MCF 10A (cell line): ENCODE measurements around the gene THAP2. TPM values are rescaled to one million over a fixed set of nuclear protein-coding genes. Genes with fewer than 3 reads are reported as not detected.
"Not testable (repeated sequence)": the region's sequence is repeated elsewhere in the genome, so short reads cannot be mapped to it uniquely, and the experiment has no call there.

Experiments used
- BruUV-seq: library from RNA; stranded (reverse); fragments of 400-500 nt; replicated peaks from 2 replicates; lab custom pipeline; 2021; lab: Mats Ljungman, UMichigan
- CTCF ChIA-PET: fragments of 300-600 bp; sonication (Branson Sonifier 250); formaldehyde crosslinking; extraction: SDS; loops from one replicate; lab custom pipeline; 2021; ENCODE audit warnings: antibody characterized with exemption, inconsistent platforms; lab: Yijun Ruan, JAX
- POLR2A ChIA-PET: fragments of 300-600, 350-650 bp; sonication (Branson Sonifier 250); formaldehyde crosslinking; extraction: SDS; loops from one replicate; lab custom pipeline; 2020; ENCODE audit warnings: antibody characterized with exemption, inconsistent platforms; lab: Yijun Ruan, JAX
- DNase-seq: peaks from one replicate; pipeline ENCODE4 v3.0.0-alpha.2; 2018; ENCODE audit not compliant: unreplicated experiment
- H3K27ac Mint-ChIP-seq: one replicate; pipeline ENCODE4 v1.8.0; 2022; ENCODE audit warnings: mild to moderate bottlenecking, low read depth, mixed read lengths; ENCODE audit not compliant: unreplicated experiment
- H3K27me3 Mint-ChIP-seq: one replicate; pipeline ENCODE4 v1.8.0; 2022; ENCODE audit warnings: mixed read lengths; ENCODE audit not compliant: insufficient read depth, unreplicated experiment
- H3K36me3 Mint-ChIP-seq: one replicate; pipeline ENCODE4 v1.8.0; 2022; ENCODE audit warnings: mild to moderate bottlenecking, moderate library complexity, mixed read lengths; ENCODE audit not compliant: insufficient read depth, unreplicated experiment
- H3K4me1 Mint-ChIP-seq: one replicate; pipeline ENCODE4 v1.8.0; 2022; ENCODE audit warnings: mixed read lengths; ENCODE audit not compliant: insufficient read depth, unreplicated experiment
- H3K4me3 Mint-ChIP-seq: one replicate; pipeline ENCODE4 v1.8.0; 2022; ENCODE audit warnings: mild to moderate bottlenecking, moderate library complexity, mixed read lengths; ENCODE audit not compliant: unreplicated experiment
- H3K9me3 Mint-ChIP-seq: one replicate; pipeline ENCODE4 v1.8.0; 2022; ENCODE audit warnings: mixed read lengths; ENCODE audit not compliant: unreplicated experiment
- CTCF ChIP-seq: fragments of 200-600 bp; IDR thresholded peaks from one replicate; pipeline ENCODE4 v1.8.0; 2022; ENCODE audit warnings: antibody characterized with exemption, mild to moderate bottlenecking; ENCODE audit not compliant: unreplicated experiment
- intact Hi-C: fragments of 100-400 bp; cut with micrococcal nuclease; formaldehyde crosslinking; loops from 2 replicates; pipeline ENCODE4 v1.14.1; 2022
- total RNA-seq: library from RNA; stranded (reverse); gene quantifications from 2 replicates; pipeline ENCODE4 v1.2.3, GENCODE V29; 2022

Gene THAP2
- total RNA-seq, 1 experiment from 2014 or later: 13.0 TPM

- CTCF ChIA-PET: interaction anchor here (1.4 to 2.8 kb wide), 2 partner anchors 9 to 51 kb away, joined by 3 to 13 read pairs; partner anchors contain the start of gene TMEM19
Observed at GRCh38 chr12:71695782-71696181, 31.7 kb downstream of the THAP2 start.

GRCh38 chr12:71702181-71702580, 38.1 kb downstream of the THAP2 start:
- BruUV-seq, H3K4me1 Mint-ChIP-seq, H3K27me3 Mint-ChIP-seq, H3K9me3 Mint-ChIP-seq, H3K4me3 Mint-ChIP-seq, DNase-seq, intact Hi-C loops, H3K27ac Mint-ChIP-seq: not testable (repeated sequence)
- ChIA-PET CTCF (interaction anchor here (1.4 to 2.8 kb wide), 2 partner anchors 16 to 45 kb away, joined by 6 to 17 read pairs; partner anchors contain the start of gene TMEM19), POLR2A (interaction anchor here (0.7 kb wide), 1 partner anchor 18 kb away, joined by 3 read pairs; no protein-coding TSS in a partner anchor)
- H3K36me3 Mint-ChIP-seq: peaks cover 13% of the 10 kb centered on the region

More at GRCh38 chr12:71695782-71696181, 31.7 kb downstream of the THAP2 start:
- intact Hi-C loops: no loop called here
- Mint-ChIP-seq H3K9me3 (no peaks in the 10 kb centered on the region), H3K27ac (no peak overlapping the region), H3K4me1 (peaks cover 19% of the 10 kb centered on the region), H3K36me3 (no peaks in the 10 kb centered on the region), H3K4me3 (no peak overlapping the region), H3K27me3 (no peaks in the 10 kb centered on the region)
- no TSS peak for BruUV-seq
- TF ChIP-seq CTCF: no peak
- DNase-seq: no peak
- POLR2A ChIA-PET: interaction anchor here (0.6 to 4.6 kb wide), 6 partner anchors 8 to 59 kb away, joined by 3 to 26 read pairs (median 6); partner anchors contain the start of genes RAB21, THAP2 and ZFC3H1

- peaks cover 13% of the 10 kb centered on the region for H3K36me3 Mint-ChIP-seq
- ChIA-PET POLR2A (interaction anchor here (0.7 to 1.3 kb wide), 2 partner anchors 16 to 17 kb away, joined by 3 to 5 read pairs; partner anchors contain the start of gene TMEM19), CTCF (interaction anchor here (2.8 kb wide), 1 partner anchor 16 kb away, joined by 17 read pairs; the partner anchor contains the start of gene TMEM19)
- H3K9me3 Mint-ChIP-seq: no peaks in the 10 kb centered on the region
- no peaks in the 10 kb centered on the region for H3K4me1 Mint-ChIP-seq
- no peak for TF ChIP-seq CTCF
- intact Hi-C loops: no loop called here
- no peak for DNase-seq
- no peak overlapping the region for H3K27ac Mint-ChIP-seq
- H3K27me3 Mint-ChIP-seq: no peaks in the 10 kb centered on the region
- BruUV-seq: no TSS peak
- no peak overlapping the region for H3K4me3 Mint-ChIP-seq
Observed at GRCh38 chr12:71702590-71702989, 38.5 kb downstream of the THAP2 start.

- POLR2A ChIA-PET: interaction anchor here (0.9 to 1.4 kb wide), 7 partner anchors 9 to 51 kb away, joined by 3 to 7 read pairs (median 4); partner anchors contain the start of genes RAB21, THAP2, TMEM19 and ZFC3H1
- no peaks in the 10 kb centered on the region for H3K27me3 Mint-ChIP-seq
Observed at GRCh38 chr12:71703206-71703605, 39.1 kb downstream of the THAP2 start.

More at GRCh38 chr12:71703206-71703605, 39.1 kb downstream of the THAP2 start:
- peaks cover 13% of the 10 kb centered on the region for H3K36me3 Mint-ChIP-seq
- H3K27ac Mint-ChIP-seq: no peak overlapping the region
- H3K4me3 Mint-ChIP-seq: no peak overlapping the region
- no peak for DNase-seq
- intact Hi-C loops: no loop called here
- no peaks in the 10 kb centered on the region for H3K9me3 Mint-ChIP-seq
- no TSS peak for BruUV-seq
- H3K4me1 Mint-ChIP-seq: no peaks in the 10 kb centered on the region
- no peak for TF ChIP-seq CTCF
- CTCF ChIA-PET: interaction anchor here (0.9 to 2.8 kb wide), 4 partner anchors 8 to 44 kb away, joined by 3 to 17 read pairs (median 5); partner anchors contain the start of gene TMEM19
